Liver (tissue), 9 donors: ENCODE results near the gene POC5. TPM values are rescaled to one million over a fixed set of nuclear protein-coding genes. Genes with fewer than 3 reads are reported as not detected.

Experiments
- DNase-seq: peaks from one replicate; pipeline ENCODE4 v3.0.0-alpha.2; 2017; ENCODE audit warnings: low spot score
- H3K27ac ChIP-seq, 2 donors: one replicate each; pipeline ENCODE4 v1.7.0; 2013; ENCODE audit warnings: inconsistent platforms in 2 of 2, low read length in 2 of 2, control low read depth in 1 of 2, low read depth in 1 of 2, mild to moderate bottlenecking in 1 of 2
- H3K27me3 ChIP-seq, 4 donors: one replicate each; pipeline versions ENCODE4 v1.6.1 to v1.7.0; 2013; ENCODE audit warnings: low read length in 3 of 4, inconsistent platforms in 1 of 4, mild to moderate bottlenecking in 1 of 4, moderate library complexity in 1 of 4; ENCODE audit not compliant: control insufficient read depth in 4 of 4, insufficient read depth in 4 of 4
- H3K36me3 ChIP-seq, 4 donors: one replicate each; pipeline versions ENCODE4 v1.6.1 to v1.7.0; 2013; ENCODE audit warnings: low read length in 3 of 4, mild to moderate bottlenecking in 3 of 4, low read depth in 1 of 4, moderate library complexity in 1 of 4; ENCODE audit not compliant: control insufficient read depth in 4 of 4, insufficient read depth in 3 of 4
- H3K4me1 ChIP-seq, 4 donors: one replicate each; pipeline versions ENCODE4 v1.6.1 to v1.7.0; 2013; ENCODE audit warnings: low read length in 3 of 4, mild to moderate bottlenecking in 3 of 4, moderate library complexity in 1 of 4; ENCODE audit not compliant: control insufficient read depth in 4 of 4, insufficient read depth in 4 of 4
- H3K4me3 ChIP-seq, 3 donors: one replicate each; pipeline versions ENCODE4 v1.6.1 to v1.7.0; 2013; ENCODE audit warnings: low read length in 3 of 3, control low read depth in 1 of 3, low read depth in 1 of 3, mild to moderate bottlenecking in 1 of 3
- H3K9ac ChIP-seq, 2 donors: one replicate each; pipeline ENCODE4 v1.7.0; 2013; ENCODE audit warnings: low read length in 2 of 2, mild to moderate bottlenecking in 2 of 2, moderate library complexity in 2 of 2, control low read depth in 1 of 2, low read depth in 1 of 2
- H3K9me3 ChIP-seq, 4 donors: one replicate each; pipeline versions ENCODE4 v1.6.1 to v1.7.0; 2013; ENCODE audit warnings: low read length in 3 of 4; ENCODE audit not compliant: control insufficient read depth in 4 of 4
- CTCF ChIP-seq: fragments of 150-350 bp; IDR thresholded peaks from 2 replicates; pipeline ENCODE4 v1.5.1; 2017; ENCODE audit warnings: improper control_type of control experiment, low read depth, low read length; ENCODE audit not compliant: missing input control
- EGR1 ChIP-seq, 2 donors: IDR thresholded peaks; 2 replicates each; pipeline ENCODE4 v1.6.1; 2016 to 2018; ENCODE audit warnings: antibody characterized with exemption in 2 of 2, low read depth in 2 of 2
- FOXA1 ChIP-seq: IDR thresholded peaks from 2 replicates; pipeline ENCODE4 v1.6.1; 2016; ENCODE audit warnings: antibody characterized with exemption
- FOXA2 ChIP-seq: IDR thresholded peaks from 2 replicates; pipeline ENCODE4 v1.6.1; 2016; ENCODE audit warnings: antibody characterized with exemption
- GABPA ChIP-seq, 2 donors: IDR thresholded peaks in 1 of 2; conservative IDR thresholded peaks in 1 of 2; 2 replicates each; pipeline ENCODE4 v1.6.1; 2016; ENCODE audit warnings: antibody characterized with exemption in 2 of 2, mild to moderate bottlenecking in 1 of 2, moderate library complexity in 1 of 2
- HNF4A ChIP-seq, 2 donors: conservative IDR thresholded peaks; 2 replicates each; pipeline ENCODE4 v1.6.1; 2016; ENCODE audit warnings: antibody characterized with exemption in 2 of 2, mild to moderate bottlenecking in 2 of 2
- HNF4G ChIP-seq: IDR thresholded peaks from 2 replicates; pipeline ENCODE4 v1.6.1; 2016; ENCODE audit warnings: antibody characterized with exemption
- JUND ChIP-seq, 2 donors: IDR thresholded peaks; 2 replicates each; pipeline ENCODE4 v1.6.1; 2016; ENCODE audit warnings: antibody characterized with exemption in 2 of 2
- MAX ChIP-seq: IDR thresholded peaks from 2 replicates; pipeline ENCODE4 v1.6.1; 2016; ENCODE audit warnings: antibody characterized with exemption
- RAD21 ChIP-seq, 2 donors: IDR thresholded peaks; 2 replicates each; pipeline ENCODE4 v1.6.1; 2016; ENCODE audit warnings: antibody characterized with exemption in 2 of 2, mild to moderate bottlenecking in 2 of 2
- REST ChIP-seq: IDR thresholded peaks from 2 replicates; pipeline ENCODE4 v1.6.1; 2016; ENCODE audit warnings: antibody characterized with exemption, mild to moderate bottlenecking
- SP1 ChIP-seq: IDR thresholded peaks from 2 replicates; pipeline ENCODE4 v1.6.1; 2018; ENCODE audit warnings: antibody characterized with exemption, mild to moderate bottlenecking
- TAF1 ChIP-seq: conservative IDR thresholded peaks from 2 replicates; pipeline ENCODE4 v1.6.1; 2016; ENCODE audit warnings: antibody characterized with exemption, mild to moderate bottlenecking
- YY1 ChIP-seq: IDR thresholded peaks from 2 replicates; pipeline ENCODE4 v1.6.1; 2016; ENCODE audit warnings: antibody characterized with exemption, mild to moderate bottlenecking
- WGBS: extraction: QIAGEN DNeasy Blood & Tissue Kit; methylation state at CpG from one replicate; pipeline ENCODE4 v1.1.7; 2013; 5-methylcytosine and 5-hydroxymethylcytosine counted together
- polyA plus RNA-seq, 2 donors: library from polyadenylated mRNA; stranded (reverse) in 1 of 2; unstranded in 1 of 2; fragments of 200-250 nt in 1 of 2; fragments of >200 nt in 1 of 2; fragmentation: Nextera tagmentation in 1 of 2; extraction: Ambion mirVana in 1 of 2; gene quantifications; one replicate each; pipeline versions ENCODE4 v1.2.1 to v1.2.3, GENCODE V29; 2013 to 2015
- total RNA-seq, 2 donors: library from RNA; depleted of rRNA; stranded (reverse); fragments of >200 nt; gene quantifications; one replicate each; pipeline ENCODE4 v1.2.3, GENCODE V29; 2014
- donor health status: healthy.
- donor health status: healthy.
- donor health status: healthy.
- donor health status: healthy.
- donor health status: healthy.

The POC5 gene
- total and polyA plus RNA-seq, 4 donors: 2.3 to 6.7 (median 5.1) TPM

GRCh38 chr5:75668977-75669689 lies 48.1 kb downstream of the POC5 start (continued):
- TF ChIP-seq CTCF (no peak), EGR1 (IDR thresholded peaks at IDR 0.05; ENCODE audit: low read depth in 2 of 2) (no peak), RAD21 (IDR thresholded peaks at IDR 0.05) (peak; percentile 39 to 43), HNF4A (conservative IDR thresholded peaks at IDR 0.05) (no peak), TAF1 (peak; percentile 50), GABPA (IDR thresholded peaks at IDR 0.05 in 1 of 2, conservative IDR thresholded peaks at IDR 0.05 in 1 of 2) (no peak), SP1 (peak; percentile 49), HNF4G (no peak), YY1 (peak; percentile 79), FOXA1 (no peak), FOXA2 (no peak), JUND (IDR thresholded peaks at IDR 0.05) (peak; percentile 76 to 86)

- Histone ChIP-seq H3K27me3 (no peaks in the 10 kb centered on the region), H3K4me1 (peaks cover 0 to 15% (median 4%) of the 10 kb centered on the region in 4 donors), H3K9ac (no peak overlapping the region), H3K36me3 (peaks cover 0 to 2% (median 0%) of the 10 kb centered on the region in 4 donors), H3K9me3 (no peaks in the 10 kb centered on the region), H3K4me3 (peak overlapping the region in 1 of 3 donors; percentile 48), H3K27ac (peak overlapping the region in 1 of 2 donors; percentile 82)
- DNase-seq: no peak
- 80% methylated on average over 2 of the region's 2 CpGs for WGBS
- TF ChIP-seq YY1: no peak
- no peak for TF ChIP-seq TAF1
- no peak for TF ChIP-seq JUND (IDR thresholded peaks at IDR 0.05)
- TF ChIP-seq MAX: no peak
- no peak for TF ChIP-seq FOXA1
Observed at GRCh38 chr5:75668445-75668844, 48.8 kb downstream of the POC5 start.

- no peak for TF ChIP-seq REST
- Histone ChIP-seq H3K27me3 (no peaks in the 10 kb centered on the region), H3K27ac (no peak overlapping the region), H3K9me3 (no peaks in the 10 kb centered on the region), H3K4me3 (no peak overlapping the region), H3K9ac (no peak overlapping the region), H3K4me1 (peaks cover 0 to 15% (median 4%) of the 10 kb centered on the region in 4 donors), H3K36me3 (no peaks in the 10 kb centered on the region)
- DNase-seq: no peak
- WGBS: 68% methylated on average over 2 of the region's 2 CpGs
Observed at GRCh38 chr5:75667586-75667985, 49.7 kb downstream of the POC5 start.
